Measurements from ENCODE around the gene PLN.

PLN gene

DNA sequence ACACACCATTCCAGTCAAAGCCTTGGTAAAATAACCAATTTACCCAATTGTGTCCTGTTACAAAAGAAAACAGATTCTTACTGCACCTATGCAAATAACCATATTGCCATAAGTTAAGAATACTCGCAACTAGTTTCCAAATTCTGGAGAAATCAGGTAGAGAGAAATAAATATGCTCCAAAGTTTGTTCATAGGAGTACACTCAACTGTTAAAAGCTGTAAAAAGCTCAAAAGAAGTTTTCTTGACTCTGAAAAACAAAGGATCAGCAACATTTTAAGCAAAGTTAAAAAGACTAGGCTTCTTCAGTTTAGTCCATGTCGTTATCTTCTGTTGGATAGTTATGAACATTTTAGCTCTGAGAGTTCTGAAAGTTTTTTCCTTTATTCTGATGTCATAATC lies 55.3 kb downstream of the PLN start:
- TF ChIP-seq ZNF274 (IDR thresholded peaks at IDR 0.05; ENCODE audit: low read depth, low read length) (no peak), YY1 (IDR thresholded peaks at IDR 0.05; ENCODE audit: insufficient read depth, insufficient read length) (no peak), SUZ12 (IDR thresholded peaks at IDR 0.05; ENCODE audit: extremely low read depth, insufficient read depth, insufficient read length) (no peak)
- Histone ChIP-seq H3K27me3 (ENCODE audit: insufficient read depth, insufficient read length) (no peaks in the 10 kb centered on the region), H3K4me3 (ENCODE audit: insufficient read length, low read depth) (no peak overlapping the region), H3K4me1 (ENCODE audit: insufficient read depth, insufficient read length) (no peaks in the 10 kb centered on the region), H3K9me3 (ENCODE audit: insufficient read depth, low read length) (0 out of 2 replicates have a peak, but pooled peaks cover 8% of the 10 kb centered on the region), H3K9ac (ENCODE audit: insufficient read length, low read depth) (no peak overlapping the region), H3K36me3 (ENCODE audit: insufficient read depth, insufficient read length, low read length) (no peaks in the 10 kb centered on the region)
- DNase-seq (ENCODE audit: low read depth, low spot score): no peak

- no peak overlapping the region for H3K9ac ChIP-seq (ENCODE audit: insufficient read length, low read depth)
- H3K36me3 ChIP-seq (ENCODE audit: insufficient read depth, insufficient read length, low read length): no peaks in the 10 kb centered on the region
- no peaks in the 10 kb centered on the region for H3K27me3 ChIP-seq (ENCODE audit: insufficient read depth, insufficient read length)
- H3K4me1 ChIP-seq (ENCODE audit: insufficient read depth, insufficient read length): no peaks in the 10 kb centered on the region
- no peak for TF ChIP-seq SUZ12 (IDR thresholded peaks at IDR 0.05; ENCODE audit: extremely low read depth, insufficient read depth, insufficient read length)
- H3K4me3 ChIP-seq (ENCODE audit: insufficient read length, low read depth): no peak overlapping the region
- no peak for DNase-seq (ENCODE audit: low read depth, low spot score)
- H3K9me3 ChIP-seq (ENCODE audit: insufficient read depth, low read length): 0 out of 2 replicates have a peak, but pooled peaks cover 8% of the 10 kb centered on the region
Measured at GRCh38 chr6:118606268-118606667, 58.2 kb downstream of the PLN start.

DNA sequence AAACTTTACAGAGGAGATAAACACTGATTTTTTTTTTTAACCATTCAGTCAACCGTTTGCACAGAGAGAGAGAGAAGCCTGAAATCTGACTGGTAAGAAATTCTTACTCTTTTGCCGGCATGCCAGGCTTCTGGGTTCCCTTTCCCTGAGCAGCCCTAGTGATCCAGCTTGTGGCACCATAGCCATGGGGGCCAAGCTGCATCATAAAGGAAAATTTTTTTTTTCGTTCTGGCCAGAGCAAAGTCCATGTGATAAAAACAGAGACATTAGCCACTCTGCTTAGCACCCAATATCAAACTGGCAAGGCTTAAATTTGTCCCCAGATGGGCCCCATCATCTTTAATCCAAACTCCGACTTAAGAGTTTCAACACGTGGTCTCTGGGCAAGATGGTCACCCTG lies 58.8 kb downstream of the PLN start:
- H3K36me3 ChIP-seq (ENCODE audit: insufficient read depth, insufficient read length, low read length): no peaks in the 10 kb centered on the region

More for the DNA sequence above, 58.8 kb downstream of the PLN start:
- no peak overlapping the region for H3K9ac ChIP-seq (ENCODE audit: insufficient read length, low read depth)
- H3K9me3 ChIP-seq (ENCODE audit: insufficient read depth, low read length): 0 out of 2 replicates have a peak, but pooled peaks cover 8% of the 10 kb centered on the region
- TF ChIP-seq YY1 (IDR thresholded peaks at IDR 0.05; ENCODE audit: insufficient read depth, insufficient read length) (no peak), SUZ12 (IDR thresholded peaks at IDR 0.05; ENCODE audit: extremely low read depth, insufficient read depth, insufficient read length) (no peak), ZNF274 (IDR thresholded peaks at IDR 0.05; ENCODE audit: low read depth, low read length) (no peak)
- H3K4me3 ChIP-seq (ENCODE audit: insufficient read length, low read depth): no peak overlapping the region
- no peaks in the 10 kb centered on the region for H3K4me1 ChIP-seq (ENCODE audit: insufficient read depth, insufficient read length)
- no peak for DNase-seq (ENCODE audit: low read depth, low spot score)
- H3K27me3 ChIP-seq (ENCODE audit: insufficient read depth, insufficient read length): no peaks in the 10 kb centered on the region

All from NT2/D1 (cell line).